IgD-negative memory B cell (primary cell): ENCODE data around the gene WDR64. TPM values are rescaled to one million over a fixed set of nuclear protein-coding genes. Genes with fewer than 3 reads are reported as not detected.
A peak's percentile ranks its signal among the peaks of the same experiment; 100 is the strongest.

Experiments
- H3K27ac Mint-ChIP-seq, 3 donors: one replicate each; pipeline ENCODE4 v1.8.0; 2020 to 2022; ENCODE audit warnings: mild to moderate bottlenecking in 3 of 3, mixed read lengths in 3 of 3, moderate library complexity in 1 of 3
- H3K27me3 Mint-ChIP-seq: one replicate; pipeline ENCODE4 v1.8.0; 2021; ENCODE audit warnings: mixed read lengths
- H3K36me3 Mint-ChIP-seq: one replicate; pipeline ENCODE4 v1.8.0; 2020; ENCODE audit warnings: mild to moderate bottlenecking, mixed read lengths
- H3K4me1 Mint-ChIP-seq, 3 donors: one replicate each; pipeline ENCODE4 v1.8.0; 2020 to 2022; ENCODE audit warnings: mixed read lengths in 3 of 3, mild to moderate bottlenecking in 1 of 3
- H3K4me3 Mint-ChIP-seq, 4 donors: one replicate each; pipeline ENCODE4 v1.8.0; 2020 to 2022; ENCODE audit warnings: mild to moderate bottlenecking in 4 of 4, mixed read lengths in 4 of 4, moderate library complexity in 3 of 4
- H3K9me3 Mint-ChIP-seq, 3 donors: one replicate each; pipeline ENCODE4 v1.8.0; 2020 to 2021; ENCODE audit warnings: mixed read lengths in 3 of 3, mild to moderate bottlenecking in 1 of 3
- polyA plus RNA-seq: library from polyadenylated mRNA; unstranded; fragments of 300-500 nt; fragmentation: Illumina TruSeq; gene quantifications from one replicate; pipeline ENCODE4 v1.2.3, GENCODE V29; 2021

Gene WDR64
- polyA plus RNA-seq, 1 donor from 2014 or later, result 0.90 TPM

GRCh38 chr1:241638909-241639622 lies 13.0 kb upstream of the WDR64 start:
- Mint-ChIP-seq H3K27me3 (no peaks in the 10 kb centered on the region), H3K4me1 (peaks cover 34 to 57% (median 53%) of the 10 kb centered on the region in 3 donors), H3K4me3 (peak overlapping the region; percentile 88 to 96 (median 94)), H3K9me3 (peaks cover 0 to 7% (median 0%) of the 10 kb centered on the region in 3 donors), H3K36me3 (peaks cover 11% of the 10 kb centered on the region), H3K27ac (peak overlapping the region; percentile 36 to 90 (median 64))

- Mint-ChIP-seq H3K9me3 (peaks cover 0 to 7% (median 0%) of the 10 kb centered on the region in 3 donors), H3K4me1 (peaks cover 34 to 52% (median 52%) of the 10 kb centered on the region in 3 donors), H3K36me3 (peaks cover 7% of the 10 kb centered on the region), H3K27me3 (no peaks in the 10 kb centered on the region), H3K4me3 (peak overlapping the region; percentile 88 to 96 (median 94)), H3K27ac (peak overlapping the region; percentile 64 to 90 (median 80))
Measured at GRCh38 chr1:241639623-241640148, 12.4 kb upstream of the WDR64 start.

DNA sequence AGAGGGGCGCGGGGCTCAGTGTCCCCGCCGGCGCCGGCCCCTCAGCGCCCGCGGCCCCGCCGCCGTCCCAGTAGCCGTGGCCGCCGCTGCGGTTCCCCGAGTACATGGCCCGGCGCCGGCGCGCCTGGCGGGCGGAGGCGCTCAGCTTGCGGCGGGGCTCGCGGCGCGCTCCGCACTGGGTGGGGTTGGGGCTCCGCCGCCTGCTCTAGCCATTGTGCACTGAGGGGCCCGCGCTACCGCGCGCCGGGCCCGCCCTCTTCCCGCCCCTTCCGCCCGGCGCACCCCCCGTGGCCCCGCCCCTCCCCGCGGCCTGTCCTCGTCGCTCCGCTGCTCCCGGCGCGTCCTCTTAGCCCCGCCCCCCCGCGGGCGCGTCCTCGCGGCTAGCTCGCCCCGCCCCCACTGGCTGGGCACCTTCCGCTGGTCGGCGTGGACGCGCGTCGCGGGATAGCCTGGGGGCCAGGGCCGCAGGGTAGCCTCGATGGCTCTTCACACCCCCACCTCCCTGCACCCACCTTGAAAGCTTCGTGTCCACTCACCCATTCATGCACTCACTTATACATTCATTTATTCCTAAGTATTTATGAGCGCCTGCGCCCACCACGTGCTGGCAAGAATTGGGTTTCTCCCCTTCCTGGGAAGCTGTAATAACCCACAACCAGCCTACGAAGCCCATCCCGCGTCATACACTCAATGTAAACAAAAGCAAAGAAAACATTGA lies 11.8 kb upstream of the WDR64 start, which contains the start of the genes CHML and OPN3:
Gene CHML, minus strand, starts transcription at position 221 of the 718 bp plus-strand sequence. CDS start 4,603 bp downstream, outside the sequence.
Gene OPN3, minus strand, starts transcription at position 221 of the 718 bp plus-strand sequence. Its CDS starts 115 bp downstream, at position 106.
- Mint-ChIP-seq H3K4me1 (peaks cover 28 to 46% (median 46%) of the 10 kb centered on the region in 3 donors), H3K4me3 (peak within 1 kb of the TSS; percentile 88 to 96 (median 94)), H3K36me3 (peaks cover 1% of the 10 kb centered on the region), H3K9me3 (peaks cover 0 to 7% (median 0%) of the 10 kb centered on the region in 3 donors), H3K27me3 (no peaks in the 10 kb centered on the region), H3K27ac (peak within 1 kb of the TSS; percentile 85 to 90 (median 88))

GRCh38 chr1:241640867-241641622 lies 11.0 kb upstream of the WDR64 start:
- Mint-ChIP-seq H3K27me3 (no peaks in the 10 kb centered on the region), H3K4me3 (peak overlapping the region; percentile 83 to 94 (median 88)), H3K9me3 (peaks cover 0 to 7% (median 0%) of the 10 kb centered on the region in 3 donors), H3K36me3 (no peaks in the 10 kb centered on the region), H3K4me1 (peaks cover 21 to 39% (median 38%) of the 10 kb centered on the region in 3 donors), H3K27ac (peak overlapping the region; percentile 57 to 88 (median 85))

DNA sequence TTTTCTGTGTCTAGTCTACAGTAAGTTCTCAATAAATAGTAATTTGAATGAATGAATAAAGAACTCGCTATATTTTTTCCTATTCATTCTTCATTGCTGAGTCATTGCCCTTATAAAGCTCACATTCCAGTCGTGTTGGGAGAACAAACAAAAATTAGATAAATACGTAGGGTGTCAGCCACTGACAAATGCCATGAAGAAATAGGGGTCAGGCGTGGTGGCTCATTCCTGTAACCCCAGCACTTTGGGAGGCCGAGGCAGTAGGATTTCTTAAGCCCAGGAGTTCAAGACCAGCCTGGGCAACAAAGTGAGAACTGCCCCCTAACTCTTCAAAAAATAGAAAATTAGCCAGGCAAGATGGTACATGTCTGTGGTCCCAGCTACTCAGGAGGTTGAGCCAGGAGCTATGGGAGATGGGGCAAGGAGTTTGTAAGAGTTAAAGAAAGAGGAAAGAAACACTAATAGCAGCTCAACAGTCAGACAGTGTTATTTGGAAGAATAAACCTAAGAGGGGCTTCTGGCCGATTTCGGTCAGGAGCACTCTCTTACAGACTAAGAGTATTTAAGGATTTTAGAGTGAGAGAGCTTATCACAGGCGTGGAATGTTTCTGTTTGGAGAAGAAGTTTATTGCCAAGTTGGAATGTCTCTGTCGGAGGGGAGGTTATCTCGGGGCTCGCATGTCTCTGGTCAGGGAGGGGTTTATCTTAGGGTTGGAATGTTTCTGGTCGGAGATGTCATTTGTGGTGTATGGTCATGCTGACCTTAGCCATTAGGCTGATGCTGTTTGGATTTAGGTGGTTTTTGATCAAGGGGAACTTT lies 10.1 kb upstream of the WDR64 start:
- H3K27ac Mint-ChIP-seq, result peak overlapping the region in 1 of 3 donors; percentile 26
- H3K4me1 Mint-ChIP-seq, result peaks cover 18 to 32% (median 29%) of the 10 kb centered on the region in 3 donors
- no peaks in the 10 kb centered on the region for H3K36me3 Mint-ChIP-seq

GRCh38 chr1:241642593-241642944 lies 9.5 kb upstream of the WDR64 start:
- Mint-ChIP-seq H3K4me3 (peak overlapping the region in 1 of 4 donors; percentile 84), H3K4me1 (peaks cover 14 to 26% (median 23%) of the 10 kb centered on the region in 3 donors), H3K27ac (no peak overlapping the region), H3K9me3 (peaks cover 0 to 7% (median 0%) of the 10 kb centered on the region in 3 donors), H3K36me3 (no peaks in the 10 kb centered on the region), H3K27me3 (no peaks in the 10 kb centered on the region)

More for the DNA sequence above, 10.1 kb upstream of the WDR64 start:
- Mint-ChIP-seq H3K27me3 (no peaks in the 10 kb centered on the region), H3K9me3 (peaks cover 0 to 7% (median 0%) of the 10 kb centered on the region in 3 donors), H3K4me3 (peak overlapping the region in 1 of 4 donors; percentile 84)

DNA sequence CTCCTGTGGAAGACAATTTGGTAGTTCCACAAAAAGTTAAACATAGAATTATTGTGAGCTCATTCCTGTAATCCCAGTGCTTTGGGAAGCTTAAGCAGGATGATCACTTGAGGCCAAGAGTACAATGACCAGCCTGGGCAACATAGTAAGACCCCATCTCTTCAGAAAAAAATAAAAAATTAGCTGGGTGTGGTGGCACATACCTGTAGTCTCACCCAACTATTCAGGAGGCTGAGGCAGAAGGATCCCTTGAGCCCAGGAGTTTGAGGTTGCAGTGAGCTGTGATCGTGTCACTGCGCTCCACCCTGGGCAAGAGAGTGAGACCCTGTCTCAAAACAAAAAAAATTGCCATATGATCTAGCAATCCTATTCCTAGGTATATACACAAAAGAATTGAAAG lies 7.8 kb upstream of the WDR64 start:
- no peak overlapping the region for H3K27ac Mint-ChIP-seq
- peaks cover 0 to 7% (median 0%) of the 10 kb centered on the region in 3 donors for H3K9me3 Mint-ChIP-seq
- peaks cover 2% of the 10 kb centered on the region for H3K36me3 Mint-ChIP-seq
- H3K4me1 Mint-ChIP-seq, result peaks cover 2 to 12% (median 10%) of the 10 kb centered on the region in 3 donors
- no peaks in the 10 kb centered on the region for H3K27me3 Mint-ChIP-seq
- H3K4me3 Mint-ChIP-seq, result no peak overlapping the region

DNA sequence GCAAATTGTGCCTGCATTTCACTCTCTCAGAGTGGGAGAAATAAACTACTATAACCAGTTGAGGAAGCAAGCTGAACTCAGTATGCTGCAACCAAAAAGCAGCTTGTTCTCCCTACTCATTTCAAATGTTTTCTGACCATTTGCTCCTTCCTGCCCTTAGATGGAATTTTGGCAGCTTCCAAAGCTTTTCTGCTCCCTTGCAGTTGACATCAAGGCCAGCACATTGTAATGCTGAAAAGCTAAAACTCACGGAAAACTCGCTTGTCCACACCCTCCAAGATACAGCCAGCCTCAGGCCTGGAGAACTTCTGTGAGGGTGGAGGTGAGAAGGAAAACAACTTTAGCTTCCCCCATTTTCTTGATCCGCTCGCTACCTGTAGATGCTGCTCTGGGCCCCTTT lies 6.9 kb upstream of the WDR64 start:
- no peak overlapping the region for H3K27ac Mint-ChIP-seq
- H3K4me1 Mint-ChIP-seq, result peaks cover 2 to 11% (median 8%) of the 10 kb centered on the region in 3 donors
- H3K4me3 Mint-ChIP-seq, result no peak overlapping the region
- no peaks in the 10 kb centered on the region for H3K27me3 Mint-ChIP-seq
- peaks cover 2% of the 10 kb centered on the region for H3K36me3 Mint-ChIP-seq
- H3K9me3 Mint-ChIP-seq, result peaks cover 0 to 7% (median 0%) of the 10 kb centered on the region in 3 donors

DNA sequence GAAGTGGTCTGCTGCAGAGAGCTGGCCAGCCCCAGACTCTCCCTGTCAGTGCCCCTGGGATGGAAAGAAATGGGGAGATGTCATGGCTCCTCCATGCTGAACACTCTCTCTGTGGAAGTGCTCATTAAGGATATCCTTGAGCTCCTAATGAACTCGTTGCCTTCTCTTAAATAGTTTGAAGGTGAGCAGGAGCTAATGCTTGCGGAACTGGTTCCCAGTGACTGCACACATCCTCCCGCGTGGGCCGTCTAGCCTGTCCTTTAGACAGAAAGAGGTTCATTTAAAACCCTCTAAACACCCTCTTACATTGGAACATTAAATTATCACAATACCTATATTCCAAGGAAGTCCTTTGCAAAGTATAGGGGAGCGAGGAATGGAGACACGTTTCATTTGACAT lies 5.9 kb upstream of the WDR64 start:
- Mint-ChIP-seq H3K4me1 (peaks cover 0 to 5% (median 0%) of the 10 kb centered on the region in 3 donors), H3K4me3 (no peak overlapping the region), H3K9me3 (peaks cover 0 to 7% (median 0%) of the 10 kb centered on the region in 3 donors), H3K27me3 (no peaks in the 10 kb centered on the region), H3K27ac (no peak overlapping the region), H3K36me3 (peaks cover 2% of the 10 kb centered on the region)

DNA sequence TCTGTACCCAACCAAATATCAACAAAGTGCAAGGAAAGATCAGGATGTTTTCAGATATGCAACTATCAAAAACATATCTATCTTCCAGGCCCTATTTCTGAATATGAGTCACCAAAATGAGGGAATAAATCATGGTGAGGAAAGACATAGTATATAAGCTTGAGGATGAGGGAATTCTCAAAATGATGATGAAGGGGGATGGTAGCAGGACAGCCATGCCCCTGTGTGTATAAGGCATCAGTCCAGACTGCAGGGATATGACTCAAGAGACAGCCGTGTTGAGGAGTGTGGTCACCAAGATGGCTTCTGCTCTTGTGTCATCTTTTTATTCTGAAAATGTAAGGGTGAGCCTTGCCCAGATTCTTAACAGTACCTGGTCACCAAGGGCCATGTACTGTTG lies 4.4 kb upstream of the WDR64 start:
- Mint-ChIP-seq H3K9me3 (peaks cover 0 to 3% (median 0%) of the 10 kb centered on the region in 3 donors), H3K27me3 (no peaks in the 10 kb centered on the region), H3K27ac (no peak overlapping the region), H3K4me3 (no peak overlapping the region), H3K4me1 (peaks cover 0 to 5% (median 0%) of the 10 kb centered on the region in 3 donors), H3K36me3 (peaks cover 2% of the 10 kb centered on the region)

GRCh38 chr1:241648159-241648558 lies 3.9 kb upstream of the WDR64 start:
- Mint-ChIP-seq H3K27ac (no peak overlapping the region), H3K27me3 (peaks cover 4% of the 10 kb centered on the region), H3K4me3 (no peak overlapping the region), H3K9me3 (peaks cover 0 to 2% (median 0%) of the 10 kb centered on the region in 3 donors), H3K4me1 (peaks cover 0 to 5% (median 0%) of the 10 kb centered on the region in 3 donors), H3K36me3 (peaks cover 2% of the 10 kb centered on the region)

GRCh38 chr1:241654019-241654418 lies 1.9 kb downstream of the WDR64 start:
- peaks cover 0 to 2% (median 0%) of the 10 kb centered on the region in 3 donors for H3K9me3 Mint-ChIP-seq
- no peak overlapping the region for H3K4me3 Mint-ChIP-seq
- peaks cover 0 to 1% (median 0%) of the 10 kb centered on the region in 3 donors for H3K4me1 Mint-ChIP-seq
- peaks cover 8% of the 10 kb centered on the region for H3K27me3 Mint-ChIP-seq
- no peaks in the 10 kb centered on the region for H3K36me3 Mint-ChIP-seq
- H3K27ac Mint-ChIP-seq, result no peak overlapping the region

- no peak overlapping the region for H3K4me3 Mint-ChIP-seq
Measured at GRCh38 chr1:241654641-241655040, 2.6 kb downstream of the WDR64 start.

More at GRCh38 chr1:241654641-241655040, 2.6 kb downstream of the WDR64 start:
- Mint-ChIP-seq H3K27ac (no peak overlapping the region), H3K9me3 (peaks cover 0 to 2% (median 0%) of the 10 kb centered on the region in 3 donors), H3K4me1 (peaks cover 0 to 1% (median 0%) of the 10 kb centered on the region in 3 donors), H3K36me3 (peaks cover 2% of the 10 kb centered on the region), H3K27me3 (peaks cover 12% of the 10 kb centered on the region)
